GM12891 (cell line): ENCODE data around the gene RAB3C.

Experiments used
- PAX5 ChIP-seq: IDR thresholded peaks from 2 replicates; pipeline ENCODE4 v1.6.1; 2011; ENCODE audit warnings: low read length, moderate library complexity, mild to moderate bottlenecking; ENCODE audit not compliant: insufficient read depth, severe bottlenecking
- POLR2A ChIP-seq: IDR thresholded peaks from 2 replicates; pipeline ENCODE4 v1.6.1; 2011; ENCODE audit warnings: low read depth, low read length, control low read depth
- POLR2AphosphoS5 ChIP-seq: IDR thresholded peaks from 2 replicates; pipeline ENCODE4 v1.6.1; 2011; ENCODE audit warnings: low read depth, low read length, control low read depth
- SPI1 ChIP-seq: IDR thresholded peaks from 2 replicates; pipeline ENCODE4 v1.6.1; 2011; ENCODE audit warnings: low read depth, low read length, control low read depth
- TAF1 ChIP-seq: IDR thresholded peaks from 2 replicates; pipeline ENCODE4 v1.6.1; 2011; ENCODE audit warnings: low read depth, low read length, control low read depth

DNA sequence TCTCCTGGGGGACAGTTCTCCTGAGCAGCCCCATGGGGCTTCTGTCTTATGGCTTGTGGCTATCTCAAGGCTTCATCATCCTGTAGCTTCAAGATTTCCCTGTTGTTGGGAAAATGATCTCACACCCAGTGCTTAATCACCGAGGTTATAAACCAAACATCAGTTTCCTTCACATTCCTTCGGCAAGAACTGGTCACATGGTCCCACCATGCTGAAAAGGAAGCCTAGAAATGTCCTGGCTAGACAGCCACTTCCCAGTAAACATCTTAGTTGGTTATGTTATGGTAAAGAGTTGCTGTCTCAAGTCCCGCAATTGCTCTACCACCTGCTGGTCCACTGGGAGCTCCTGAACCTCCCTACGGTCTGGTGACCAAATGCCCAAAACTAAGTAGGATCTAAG, 66.0 kb downstream of the RAB3C start:
- TF ChIP-seq POLR2A (no peak), POLR2AphosphoS5 (no peak), TAF1 (no peak), SPI1 (no peak), PAX5 (no peak)
